Activated CD4-positive, alpha-beta T cell treated with anti-CD3 and anti-CD28 coated beads, Interleukin-2, Interleukin-6, amounts not matched to agents 100 ng/mL and 50 ng/mL, durations not matched to agents 16 hours and 8 hours (primary cell): ENCODE data around the gene COL9A1.

Experiments used
- DNase-seq: peaks from one replicate; pipeline ENCODE4 v3.0.0-alpha.2; 2020

COL9A1 gene

DNA sequence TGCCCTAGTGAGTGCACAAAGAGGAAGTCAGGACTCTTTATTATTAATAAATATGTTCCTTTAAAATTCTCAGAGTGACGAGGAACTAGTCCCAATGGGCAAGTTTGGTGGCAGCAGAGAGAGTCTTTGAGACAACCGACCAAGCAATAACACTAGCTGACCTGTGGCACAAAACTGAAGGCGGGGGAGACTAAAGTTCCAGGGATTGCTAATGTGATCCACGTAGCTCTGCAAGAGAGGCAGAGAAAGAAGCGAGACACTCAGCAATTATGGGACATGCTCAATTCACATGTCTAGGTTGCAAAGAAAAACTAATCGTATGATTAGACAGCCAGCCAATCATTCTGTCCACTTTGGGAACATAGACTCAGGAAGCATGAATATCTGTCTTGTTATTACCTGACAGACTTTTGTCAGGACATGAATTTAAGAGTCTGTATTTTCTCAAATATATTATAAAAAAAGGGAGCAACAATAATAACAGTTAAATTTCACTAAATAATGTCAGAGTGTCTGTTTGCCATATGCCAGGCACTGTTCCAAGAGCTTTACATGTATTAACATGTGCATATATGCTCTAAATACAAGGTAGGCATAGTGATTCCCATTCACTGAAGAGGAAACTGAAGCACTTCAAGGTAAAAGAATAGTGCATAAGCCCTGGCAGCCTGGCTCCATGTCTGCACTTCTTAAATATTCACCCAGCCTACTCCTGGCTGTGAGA lies 81.0 kb downstream of the COL9A1 start:
- DNase-seq, result no peak

DNA sequence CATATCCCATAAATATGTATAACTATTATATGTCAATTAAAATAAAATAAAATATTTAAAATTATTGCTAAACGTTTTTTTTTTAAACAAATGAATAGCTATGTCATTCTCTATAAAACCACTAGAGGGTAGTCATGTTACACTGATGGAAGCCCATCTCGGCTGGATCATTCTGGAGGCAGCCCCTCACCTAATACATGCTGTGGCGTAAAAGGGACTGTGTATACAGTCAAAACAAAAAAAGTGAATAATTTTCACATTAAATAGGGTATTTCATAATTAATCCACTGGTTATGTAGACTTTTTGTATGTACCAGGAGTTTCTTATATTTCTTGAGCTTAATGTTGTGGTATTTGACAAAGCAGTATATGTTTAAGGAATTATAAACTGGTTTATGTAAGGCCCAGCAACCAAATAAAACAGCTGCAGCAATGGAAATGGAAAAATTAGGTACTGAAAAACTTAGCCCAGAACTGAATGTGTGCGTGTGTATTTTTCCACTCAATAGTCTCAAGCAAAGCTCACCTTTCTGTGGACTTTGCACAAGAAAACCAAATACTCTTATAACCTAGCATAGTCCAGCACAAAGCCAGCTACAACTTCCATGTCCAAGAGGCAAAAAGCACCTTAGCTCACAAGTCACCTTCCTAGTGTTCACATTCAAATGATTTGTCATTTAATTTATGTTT lies 81.7 kb downstream of the COL9A1 start:
- DNase-seq, result peak; percentile 14

DNA sequence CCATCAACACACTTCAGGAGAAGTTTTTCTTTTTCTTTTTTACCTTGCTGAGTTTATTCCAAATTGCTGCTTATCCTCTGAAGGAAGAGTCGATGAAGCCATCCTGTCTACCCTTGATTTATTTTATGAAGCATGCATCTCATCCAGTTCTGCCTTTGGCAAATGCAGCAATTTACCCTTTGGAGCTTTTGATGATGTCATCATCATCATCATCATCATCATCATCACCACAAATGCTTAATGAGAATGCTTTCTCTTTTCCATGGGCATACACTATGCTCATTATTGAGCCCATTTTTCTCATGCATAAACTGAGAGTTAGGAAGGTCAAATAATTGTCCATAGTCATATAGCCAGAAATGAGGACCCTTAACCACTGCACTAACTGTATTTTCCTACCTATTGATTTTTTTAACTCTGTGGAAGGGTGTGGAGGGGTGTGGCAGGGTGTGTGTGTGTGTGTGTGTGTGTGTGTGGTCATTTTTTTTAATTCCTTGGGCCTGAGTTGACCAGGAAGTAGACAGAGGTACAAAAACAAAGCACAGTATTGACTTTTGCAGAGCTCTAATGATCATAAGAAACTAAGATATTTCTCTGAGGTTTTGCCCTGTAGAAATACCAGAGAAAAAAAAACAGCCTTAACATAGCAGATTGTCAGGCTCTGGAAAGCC lies 82.8 kb downstream of the COL9A1 start:
- DNase-seq, result no peak

DNA sequence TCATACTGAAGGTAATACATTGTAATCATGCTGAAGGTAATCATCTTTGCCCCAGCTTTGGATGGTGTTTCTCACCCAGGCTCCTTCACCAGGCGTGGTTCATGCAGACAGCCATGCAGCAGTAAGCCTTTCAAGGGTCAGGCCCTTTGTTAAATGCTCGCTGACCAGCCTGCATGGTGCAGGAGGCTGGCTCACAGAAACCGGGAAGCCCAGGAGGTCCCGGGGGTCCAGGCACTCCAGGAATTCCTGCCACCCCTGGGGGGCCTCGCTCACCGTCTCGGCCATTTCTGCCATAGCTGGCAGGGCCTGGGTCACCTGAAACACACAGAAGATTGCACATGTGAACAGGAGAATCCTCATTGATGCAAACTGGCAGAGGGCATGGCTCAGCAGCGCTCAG lies 86.1 kb downstream of the COL9A1 start:
- no peak for DNase-seq

DNA sequence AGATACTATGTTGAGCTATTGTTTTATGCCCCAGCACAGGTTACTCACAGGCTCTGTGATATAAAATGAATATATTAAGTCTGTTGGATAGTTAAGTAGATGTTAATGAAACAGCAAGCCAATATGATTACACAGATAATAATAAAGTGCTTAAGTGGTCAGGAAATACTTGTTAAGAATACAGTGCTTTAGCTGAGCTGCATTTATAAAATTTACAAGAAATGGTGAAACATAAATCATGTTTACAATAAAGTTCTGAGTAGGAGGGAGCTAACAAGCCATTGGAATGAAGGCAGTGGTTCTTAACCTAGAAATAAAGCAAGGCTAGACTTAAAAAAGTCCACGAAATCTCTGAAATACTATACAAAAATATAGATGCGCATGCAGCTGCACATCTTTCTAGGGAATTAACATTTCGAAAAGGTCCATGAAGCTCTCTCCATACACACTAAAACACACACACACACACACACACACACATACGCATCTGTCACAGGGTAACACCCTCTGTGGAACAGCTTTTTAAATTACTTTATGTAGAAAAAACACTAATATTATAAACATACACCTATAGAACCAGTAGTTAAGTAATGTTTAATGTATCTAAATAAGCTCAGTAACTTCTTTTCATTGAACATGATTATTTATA lies 87.3 kb downstream of the COL9A1 start:
- DNase-seq, result no peak

DNA sequence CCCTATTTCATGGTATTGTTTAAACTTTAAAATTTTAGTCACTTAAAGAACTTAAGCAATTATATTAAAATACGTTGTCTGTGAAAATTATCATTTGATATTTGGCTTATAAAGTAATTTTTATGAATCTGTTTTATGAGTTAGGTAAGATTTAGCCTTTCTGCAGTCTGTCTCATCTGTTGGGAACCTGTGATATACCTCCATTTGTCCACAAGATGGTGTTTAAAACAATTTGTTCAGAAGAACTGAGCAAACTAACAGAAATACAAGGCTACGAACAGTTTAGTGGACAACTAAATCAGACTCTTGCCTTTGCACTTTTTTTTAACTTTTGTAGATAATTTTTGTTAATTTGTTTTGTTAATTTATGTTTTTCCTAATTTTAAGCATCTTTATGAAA lies 92.4 kb downstream of the COL9A1 start:
- no peak for DNase-seq

DNA sequence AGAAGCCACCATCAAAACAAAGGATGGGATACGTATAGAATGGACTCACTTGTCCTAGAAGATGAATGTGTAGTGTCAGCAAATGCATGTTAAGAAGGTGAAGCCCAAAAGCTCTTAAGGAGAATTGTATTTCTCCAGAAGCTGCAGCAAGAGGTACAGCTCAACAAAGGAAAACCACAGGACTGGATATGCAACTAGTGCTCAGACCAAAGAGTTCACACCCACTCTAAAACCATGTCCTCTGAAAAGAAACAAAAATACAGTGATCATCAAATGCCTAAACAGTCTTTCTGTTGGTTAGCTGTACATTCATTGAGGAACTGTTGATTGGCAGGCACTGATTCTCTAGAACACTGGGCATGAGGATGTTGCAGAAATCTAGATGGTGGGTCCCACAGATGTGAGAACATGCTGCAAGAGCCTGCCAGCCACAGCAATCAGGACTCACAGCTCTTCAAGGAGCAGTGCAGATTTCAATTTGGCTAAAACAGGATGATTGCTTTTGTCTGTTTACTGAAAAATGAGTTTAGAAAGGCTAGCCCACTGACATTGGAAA lies 94.6 kb downstream of the COL9A1 start:
- DNase-seq, result no peak

DNA sequence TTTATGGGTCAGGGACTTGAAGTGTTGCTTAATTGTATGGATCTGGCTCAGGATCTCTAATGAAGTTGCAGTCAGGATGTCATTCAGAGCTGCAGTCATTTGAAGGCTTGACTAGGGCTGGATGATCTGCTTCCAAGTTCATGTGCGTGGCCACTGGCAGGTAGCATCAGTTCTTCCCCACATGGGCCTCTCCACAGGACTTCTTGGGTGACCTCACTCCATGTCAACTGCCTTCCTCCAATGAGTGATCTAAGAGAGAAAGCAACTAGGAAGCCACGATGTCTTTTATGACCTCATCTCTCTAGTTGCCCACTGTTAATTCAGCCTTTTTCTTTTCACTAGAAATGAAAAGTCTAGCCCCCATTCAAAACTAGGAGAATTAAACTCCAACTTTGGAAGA lies 104.1 kb downstream of the COL9A1 start:
- no peak for DNase-seq

DNA sequence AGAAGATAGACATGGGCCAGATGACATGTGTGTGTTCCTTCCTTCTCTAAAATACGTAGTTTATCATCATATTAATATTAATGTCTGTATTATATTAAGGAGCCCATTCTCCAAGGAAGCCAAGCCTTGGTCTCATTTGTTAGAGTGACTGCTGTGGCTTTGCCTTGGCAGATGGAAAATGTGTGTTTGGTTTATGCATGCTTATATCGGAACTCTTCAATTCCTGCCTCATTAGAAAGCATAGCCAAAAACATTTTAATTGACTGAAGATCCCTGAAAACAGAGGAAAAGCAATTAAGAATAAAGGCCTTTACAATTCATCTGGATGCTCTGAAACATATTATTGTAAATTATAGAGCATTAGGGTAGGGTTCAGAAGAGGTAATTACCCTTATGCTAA lies 106.4 kb downstream of the COL9A1 start:
- DNase-seq, result no peak

DNA sequence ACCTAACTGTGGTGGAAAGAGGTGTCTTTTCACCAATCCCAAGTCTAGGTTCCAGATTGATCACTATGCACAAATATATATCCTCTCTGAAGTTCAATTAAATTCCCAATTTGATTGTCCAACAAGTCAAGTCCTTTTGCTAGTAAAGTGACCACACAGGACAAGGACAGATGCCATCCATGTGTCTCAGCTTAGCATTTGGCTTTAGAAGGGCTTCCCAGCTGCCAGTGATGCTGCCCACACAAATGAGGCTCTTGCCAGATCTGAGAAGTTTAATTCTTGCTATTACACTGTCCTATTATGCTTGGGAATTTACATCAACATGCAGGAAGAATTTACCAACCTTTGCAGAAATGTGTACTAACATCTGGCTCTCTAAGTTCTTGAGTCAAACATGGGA lies 108.5 kb downstream of the COL9A1 start:
- no peak for DNase-seq

DNA sequence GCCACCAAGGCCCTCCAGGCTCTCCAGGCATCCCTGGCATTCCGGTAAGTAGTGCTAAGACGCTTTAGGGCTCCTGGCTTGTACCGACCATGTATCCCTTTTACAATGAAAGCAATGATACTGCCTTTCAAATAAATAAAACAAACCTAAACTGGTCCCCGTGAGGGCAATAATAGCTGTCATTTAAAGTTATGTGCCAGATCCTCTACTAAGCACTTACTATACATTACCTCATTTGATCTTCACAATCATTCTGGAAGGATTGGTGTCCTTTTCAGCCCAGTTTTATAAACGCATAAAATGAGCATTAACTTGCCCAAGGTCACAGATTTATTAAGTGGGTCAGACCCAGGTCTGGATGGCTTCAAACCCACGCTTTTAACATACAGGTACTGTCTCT lies 114.7 kb downstream of the COL9A1 start:
- DNase-seq, result no peak

DNA sequence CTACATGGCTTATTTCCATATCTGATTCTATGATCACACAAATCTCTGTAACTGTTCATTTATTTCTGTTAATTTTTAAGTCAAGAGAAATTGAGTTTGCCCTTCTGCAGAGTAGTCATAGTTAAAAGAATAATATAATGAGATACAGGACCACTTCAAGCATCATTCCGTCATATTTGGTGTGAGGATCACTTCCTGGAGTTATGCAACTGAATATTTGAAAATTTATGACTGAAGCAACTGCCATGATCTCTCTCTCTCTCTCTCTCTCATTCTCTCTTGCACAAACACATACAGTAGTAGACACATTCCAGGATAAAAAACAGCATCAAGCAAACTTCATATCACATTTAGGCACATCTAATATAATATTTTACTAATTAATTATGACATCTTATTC lies 116.4 kb downstream of the COL9A1 start:
- no peak for DNase-seq

DNA sequence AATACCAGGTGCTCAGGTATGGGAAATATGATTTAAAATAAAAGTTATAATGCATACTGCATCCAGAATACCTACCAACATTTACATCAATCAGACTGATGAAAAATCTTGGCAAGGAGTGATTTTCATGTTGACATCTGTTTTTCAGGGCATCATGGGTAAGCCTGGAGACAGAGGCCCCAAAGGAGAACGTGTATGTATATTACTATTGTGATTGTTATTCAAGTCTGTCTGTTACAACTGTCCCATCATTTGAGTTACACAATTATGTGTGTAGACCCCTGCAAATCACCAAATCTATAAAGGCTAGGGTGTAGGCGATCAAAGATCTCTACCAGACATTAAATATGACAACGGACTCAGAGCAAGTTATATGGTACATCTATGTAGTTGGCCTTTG lies 118.2 kb downstream of the COL9A1 start:
- DNase-seq, result no peak

DNA sequence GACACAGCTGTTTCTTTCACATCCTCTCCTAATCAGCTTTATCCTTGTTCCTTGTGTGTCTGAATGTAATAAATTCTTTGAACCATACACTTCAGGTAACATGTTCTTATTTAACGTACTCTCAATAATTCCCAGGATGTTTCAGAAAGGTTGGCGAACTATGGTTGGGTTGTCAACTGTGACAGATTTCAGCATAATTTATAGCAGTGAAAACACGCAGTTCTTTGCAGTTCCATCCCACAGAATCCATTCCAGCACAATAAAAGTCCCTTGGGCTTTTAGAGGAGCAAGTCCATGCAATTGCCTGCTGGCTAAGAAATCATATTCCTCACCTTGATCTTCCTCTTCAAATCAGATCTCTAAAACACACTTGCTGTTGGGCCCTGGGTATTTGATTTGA lies 119.3 kb downstream of the COL9A1 start:
- DNase-seq, result no peak

DNA sequence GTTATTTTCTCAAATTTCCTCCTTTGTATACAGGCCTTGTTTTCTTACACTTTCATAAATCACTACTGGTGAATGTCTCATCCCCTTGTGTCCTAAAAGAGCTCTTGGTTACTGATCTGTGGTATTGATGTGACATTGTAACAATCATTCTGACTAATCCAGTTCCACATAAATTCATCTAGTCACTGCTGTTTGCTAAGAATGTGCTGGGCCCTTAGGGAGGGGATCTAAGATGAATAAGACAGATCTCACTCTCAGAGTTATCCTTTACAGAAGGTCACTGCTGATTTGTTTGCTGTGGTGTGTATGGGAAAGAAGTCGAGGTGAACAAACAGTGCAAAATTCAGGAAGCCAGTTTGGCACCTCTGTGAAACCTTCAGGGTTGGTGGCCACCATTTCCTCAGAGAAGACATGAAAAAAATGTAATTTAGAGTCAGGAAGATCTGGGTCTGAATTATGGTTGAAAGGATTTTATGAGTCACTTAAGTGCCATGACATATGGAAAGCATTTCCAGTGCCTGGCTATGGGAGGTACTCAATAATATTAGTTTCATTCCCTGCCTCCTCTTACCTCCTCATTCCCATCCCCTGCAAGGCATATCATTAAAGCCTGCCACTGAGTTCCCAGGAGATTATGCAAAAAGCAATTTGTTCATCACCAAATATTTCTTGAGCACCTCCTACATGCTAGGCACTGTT lies 121.8 kb downstream of the COL9A1 start:
- peak; percentile 61 for DNase-seq

DNA sequence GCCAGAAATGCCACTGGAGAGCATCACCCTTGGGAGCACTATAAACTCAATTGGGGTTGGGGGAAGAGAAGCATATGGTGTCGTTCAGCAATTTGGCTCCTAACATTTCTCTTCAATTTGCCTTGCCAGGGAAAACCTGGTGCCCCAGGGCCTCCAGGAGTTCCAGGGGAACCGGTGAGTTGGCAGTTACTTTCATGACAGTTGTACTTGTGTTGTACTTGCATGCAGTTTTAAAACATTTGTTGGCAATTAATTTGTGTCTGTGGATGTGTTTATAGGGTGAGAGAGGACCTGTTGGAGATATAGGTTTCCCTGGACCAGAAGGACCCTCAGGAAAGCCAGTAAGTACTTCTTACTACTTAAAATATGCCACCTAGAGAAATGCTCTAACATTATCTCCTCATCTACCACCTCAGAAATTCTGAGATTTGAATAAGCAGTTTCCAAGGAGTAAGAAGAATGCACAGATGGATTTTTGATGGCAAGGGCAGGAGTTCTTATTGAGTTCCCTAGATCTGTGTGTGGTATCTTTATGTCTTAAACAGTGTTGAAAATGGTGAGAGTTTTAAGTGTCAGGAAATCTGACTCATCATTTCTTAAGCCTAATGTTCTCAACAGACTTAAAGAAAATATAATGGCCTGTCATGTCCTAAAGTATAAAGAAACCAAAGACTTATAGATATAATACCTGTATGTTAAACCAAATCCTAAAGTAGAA lies 122.5 kb downstream of the COL9A1 start:
- no peak for DNase-seq

DNA sequence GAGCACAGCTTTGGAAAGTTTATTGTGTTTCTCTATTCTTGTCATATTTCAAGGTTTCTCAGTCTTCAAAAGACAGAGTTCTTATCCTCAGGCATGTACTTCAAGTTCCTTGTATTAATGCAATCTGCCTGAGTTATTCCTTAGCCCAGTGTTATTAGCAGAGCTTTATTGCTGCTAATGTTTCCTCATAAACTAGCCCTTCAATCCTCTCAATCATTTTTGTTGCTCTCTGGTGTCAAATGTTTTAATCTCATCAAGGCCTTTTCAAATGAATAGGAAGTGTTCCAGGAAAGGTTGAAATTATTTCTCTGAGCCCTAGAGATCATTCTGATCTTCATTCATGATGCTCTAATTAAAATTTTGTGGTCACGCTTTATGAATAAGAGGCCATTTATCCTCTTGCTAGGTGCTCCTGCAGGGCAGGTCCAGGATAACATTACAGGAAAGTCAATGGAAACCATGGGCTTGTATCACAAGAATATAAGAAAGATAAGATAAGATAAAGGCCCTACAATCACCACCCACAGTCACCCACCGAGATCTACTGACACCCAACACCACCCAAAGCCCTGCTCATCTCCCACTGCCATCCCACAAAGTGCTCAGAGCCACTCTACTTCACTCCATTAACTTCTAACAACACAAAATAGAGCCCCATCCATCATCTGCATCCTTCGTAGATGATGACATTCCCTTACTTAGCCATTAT lies 125.9 kb downstream of the COL9A1 start:
- no peak for DNase-seq

DNA sequence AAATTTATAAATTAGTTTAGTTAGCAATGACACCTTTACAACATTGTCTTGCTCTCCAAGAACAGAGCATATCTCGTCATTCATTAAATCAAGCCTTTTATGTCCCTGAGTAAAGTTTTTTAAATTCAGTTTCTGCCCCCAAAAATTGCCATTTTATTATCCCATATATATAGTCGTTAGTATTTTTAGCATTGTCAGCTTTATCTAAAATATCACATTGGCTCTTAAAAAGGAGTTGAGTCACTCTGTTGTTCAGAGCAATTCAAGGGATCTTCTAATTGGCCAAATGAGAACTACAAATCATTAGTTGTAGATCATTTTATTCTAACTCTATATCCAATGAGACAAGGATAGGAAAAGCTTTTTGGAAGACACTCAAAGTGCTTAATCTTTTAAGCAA lies 127.1 kb downstream of the COL9A1 start:
- DNase-seq, result no peak

DNA sequence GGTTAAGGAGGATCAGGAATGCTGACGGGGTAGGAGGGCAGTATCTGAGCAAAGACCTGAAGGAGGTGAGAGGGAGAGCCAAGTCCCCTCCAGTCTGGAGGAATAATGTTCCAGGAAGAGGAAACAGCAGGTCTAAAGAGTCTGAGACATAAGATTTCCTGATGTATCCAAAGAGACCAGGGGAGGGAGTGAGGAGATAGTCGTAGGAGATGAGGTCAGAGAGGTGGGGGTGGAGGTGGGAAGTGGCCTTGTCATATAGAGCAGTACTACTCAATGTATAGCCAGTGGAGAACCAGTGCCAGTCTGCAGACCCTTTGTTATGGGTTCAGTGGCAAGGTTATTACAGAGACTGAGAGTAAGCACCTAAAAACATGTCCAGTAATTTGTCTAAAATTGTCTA lies 130.6 kb downstream of the COL9A1 start:
- DNase-seq, result no peak

DNA sequence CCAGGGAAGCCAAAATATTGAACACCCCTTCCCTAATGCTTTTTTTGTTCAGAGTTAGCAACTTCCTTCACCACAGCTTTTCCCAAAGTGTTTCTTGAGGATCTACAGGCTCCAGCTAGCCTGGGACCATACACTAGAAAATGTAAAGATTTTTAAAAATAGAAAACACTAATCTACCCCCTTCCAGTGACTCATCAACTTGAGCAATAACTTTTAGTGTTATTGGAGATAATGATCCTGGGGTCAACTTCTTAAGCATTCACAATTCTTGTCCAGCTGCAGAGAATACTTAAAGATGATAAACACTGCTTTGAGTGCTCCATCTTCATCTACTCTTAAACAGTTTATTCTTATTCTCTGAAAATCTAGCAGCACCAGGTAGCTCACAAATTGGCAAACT lies 131.6 kb downstream of the COL9A1 start:
- no peak for DNase-seq

DNA sequence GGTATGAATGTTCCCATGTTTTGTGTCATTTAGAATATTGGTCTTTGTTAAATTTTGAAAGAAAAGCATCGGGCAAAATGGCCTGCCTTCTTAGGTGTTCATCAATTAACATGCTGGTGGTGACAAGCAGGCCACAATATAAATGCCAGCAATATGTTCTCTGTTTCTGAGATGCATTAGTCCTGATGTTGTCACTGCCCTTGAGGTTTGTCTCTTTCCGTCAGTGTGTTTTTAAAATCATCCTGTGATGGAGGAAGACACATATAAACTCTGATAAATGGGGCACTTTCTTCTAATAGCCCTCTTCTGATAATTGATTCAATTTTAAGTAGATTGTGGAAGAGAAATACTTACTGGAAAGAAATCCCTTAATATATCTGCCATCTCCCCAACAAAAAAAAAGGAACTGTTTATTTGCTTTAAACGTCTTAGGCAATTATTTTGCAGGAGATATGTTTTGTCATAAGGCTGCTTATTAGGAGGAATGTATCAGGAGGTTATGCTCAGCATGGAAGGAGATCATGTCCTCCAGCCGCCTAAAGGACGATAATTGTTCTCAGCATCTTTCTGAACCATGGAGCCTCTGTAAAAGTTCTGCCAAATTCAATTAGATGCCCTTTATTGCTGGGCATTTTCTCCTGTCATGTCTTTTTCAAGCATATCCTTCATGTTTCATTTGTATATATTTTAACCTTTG lies 134.1 kb downstream of the COL9A1 start:
- DNase-seq, result no peak
